Astrocyte (in vitro differentiated cells and primary cell): ENCODE data around the gene AKNAD1. TPM values are rescaled to one million over a fixed set of nuclear protein-coding genes. Genes with fewer than 3 reads are reported as not detected.

ENCODE experiments used
- DNase-seq: peaks from one replicate; pipeline ENCODE4 v3.0.0-alpha.2; 2010; ENCODE audit warnings: low read depth
- FAIRE-seq: peaks from 2 replicates; lab custom pipeline; 2011; peaks lifted over from hg19 to GRCh38; lab: Jason Lieb, UNC
- H2AFZ ChIP-seq: 2 replicates; pipeline ENCODE4 v1.6.0; 2012; ENCODE audit warnings: low read depth, low read length, inconsistent platforms
- H3K27ac ChIP-seq: 2 replicates; pipeline ENCODE4 v1.5.1; 2011; ENCODE audit warnings: low read depth, low read length, inconsistent platforms
- H3K27me3 ChIP-seq: 2 replicates; pipeline ENCODE4 v1.6.0; 2011; ENCODE audit warnings: low read length, inconsistent platforms; ENCODE audit not compliant: insufficient read depth
- H3K36me3 ChIP-seq: 2 replicates; pipeline ENCODE4 v1.5.1; 2011; ENCODE audit warnings: low read length, inconsistent platforms; ENCODE audit not compliant: insufficient read depth
- H3K4me1 ChIP-seq: 2 replicates; pipeline ENCODE4 v1.5.1; 2011; ENCODE audit warnings: low read length, inconsistent platforms; ENCODE audit not compliant: insufficient read depth
- H3K4me2 ChIP-seq: 2 replicates; pipeline ENCODE4 v1.6.0; 2012; ENCODE audit warnings: low read length, inconsistent platforms
- H3K4me3 ChIP-seq: 2 replicates; pipeline ENCODE4 v1.5.1; 2011; ENCODE audit warnings: low read depth, mild to moderate bottlenecking, low read length, inconsistent platforms; ENCODE audit not compliant: insufficient read depth
- H3K79me2 ChIP-seq: 2 replicates; pipeline ENCODE4 v1.6.0; 2012; ENCODE audit warnings: mild to moderate bottlenecking, low read length, inconsistent platforms; ENCODE audit not compliant: insufficient read depth
- H3K9ac ChIP-seq: 2 replicates; pipeline ENCODE4 v1.6.0; 2012; ENCODE audit warnings: mild to moderate bottlenecking, low read length, inconsistent platforms
- H3K9me3 ChIP-seq: 2 replicates; pipeline ENCODE4 v1.5.1; 2012; ENCODE audit warnings: low read depth, mild to moderate bottlenecking, low read length, inconsistent platforms; ENCODE audit not compliant: insufficient read depth
- H4K20me1 ChIP-seq: 2 replicates; pipeline ENCODE4 v1.6.0; 2012; ENCODE audit warnings: low read length, inconsistent platforms; ENCODE audit not compliant: insufficient read depth
- H3K27ac Mint-ChIP-seq: one replicate; pipeline ENCODE4 v1.8.0; 2021; ENCODE audit warnings: mild to moderate bottlenecking, mixed read lengths; ENCODE audit not compliant: unreplicated experiment
- H3K27me3 Mint-ChIP-seq: one replicate; pipeline ENCODE4 v1.8.0; 2021; ENCODE audit warnings: low read depth, mixed read lengths; ENCODE audit not compliant: unreplicated experiment
- H3K36me3 Mint-ChIP-seq: one replicate; pipeline ENCODE4 v1.8.0; 2021; ENCODE audit warnings: low read depth, mixed read lengths; ENCODE audit not compliant: unreplicated experiment
- H3K4me1 Mint-ChIP-seq: one replicate; pipeline ENCODE4 v1.8.0; 2021; ENCODE audit warnings: low read depth, mixed read lengths; ENCODE audit not compliant: unreplicated experiment
- H3K4me3 Mint-ChIP-seq: one replicate; pipeline ENCODE4 v1.8.0; 2021; ENCODE audit warnings: mild to moderate bottlenecking, moderate library complexity, mixed read lengths; ENCODE audit not compliant: unreplicated experiment
- H3K9me3 Mint-ChIP-seq: one replicate; pipeline ENCODE4 v1.8.0; 2021; ENCODE audit warnings: mild to moderate bottlenecking, mixed read lengths; ENCODE audit not compliant: unreplicated experiment
- CTCF ChIP-seq: IDR thresholded peaks from 2 replicates; pipeline ENCODE4 v1.5.1; 2011; ENCODE audit warnings: low read depth, mild to moderate bottlenecking, inconsistent platforms, low read length, moderate library complexity; ENCODE audit not compliant: insufficient read depth
- EZH2 ChIP-seq: IDR thresholded peaks from 2 replicates; pipeline ENCODE4 v1.6.1; 2012; ENCODE audit warnings: mild to moderate bottlenecking, low read length, inconsistent platforms; ENCODE audit not compliant: insufficient read depth
- total RNA-seq: library from RNA; stranded (reverse); gene quantifications from 2 replicates; pipeline ENCODE4 v1.2.1, GENCODE V29; 2021

Gene AKNAD1
- total RNA-seq, 1 donor from 2014 or later, result not detected

DNA sequence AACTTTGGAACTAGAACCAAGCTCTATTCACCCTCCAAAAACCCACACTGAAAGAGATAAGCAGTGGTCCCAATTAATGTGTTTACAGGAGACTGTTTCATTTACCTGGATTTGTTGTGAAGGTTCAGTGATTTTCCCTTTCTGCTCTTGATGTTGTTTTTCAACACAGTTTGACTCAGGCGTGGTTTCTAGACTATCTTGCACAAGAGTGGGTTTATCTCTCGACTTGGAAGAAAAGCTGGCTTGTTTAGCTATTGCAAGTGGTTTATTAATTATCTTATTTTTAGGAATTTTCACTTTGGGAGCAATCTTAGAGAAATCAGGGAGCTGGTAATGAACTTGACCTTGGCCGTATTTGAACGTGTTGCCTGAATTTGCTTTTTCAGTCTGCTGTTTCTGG is 5.3 kb downstream of the AKNAD1 start:
- no peaks in the 10 kb centered on the region for H3K27me3 ChIP-seq
- no peaks in the 10 kb centered on the region for H3K36me3 ChIP-seq
- H3K9me3 ChIP-seq, result no peaks in the 10 kb centered on the region
- H3K4me1 ChIP-seq, result no peaks in the 10 kb centered on the region
- Mint-ChIP-seq H3K36me3 (no peaks in the 10 kb centered on the region), H3K4me3 (no peak overlapping the region), H3K27me3 (peaks cover 29% of the 10 kb centered on the region), H3K27ac (no peak overlapping the region), H3K4me1 (no peaks in the 10 kb centered on the region), H3K9me3 (no peaks in the 10 kb centered on the region)
- DNase-seq (no peak), FAIRE-seq (no peak)
- H3K4me3 ChIP-seq, result no peak overlapping the region
- no peak overlapping the region for H2AFZ ChIP-seq
- H3K4me2 ChIP-seq, result no peak overlapping the region
- H4K20me1 ChIP-seq, result no peaks in the 10 kb centered on the region
- H3K9ac ChIP-seq, result no peak overlapping the region
- no peak overlapping the region for H3K27ac ChIP-seq
- no peak for TF ChIP-seq EZH2
- no peaks in the 10 kb centered on the region for H3K79me2 ChIP-seq

DNA sequence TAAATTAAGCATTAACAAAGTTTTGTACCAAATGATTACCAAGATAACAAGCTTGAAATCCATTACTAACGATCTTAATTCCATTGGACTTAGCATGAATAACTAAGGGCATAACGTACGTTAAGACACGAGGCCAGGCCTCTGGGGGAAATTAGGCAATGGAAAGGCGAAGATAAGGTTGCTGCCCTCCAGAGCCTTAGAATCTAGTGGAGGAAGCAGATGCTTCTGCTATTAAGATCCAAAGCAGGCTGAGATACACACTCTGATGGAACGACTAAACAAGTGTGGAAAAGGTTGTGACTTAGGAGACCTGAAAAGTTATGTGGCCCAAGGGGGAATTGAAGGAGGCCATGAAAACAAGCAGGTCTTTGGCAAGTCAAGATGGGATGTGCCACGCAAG is 6.0 kb downstream of the AKNAD1 start:
- H3K9me3 ChIP-seq, result no peaks in the 10 kb centered on the region
- no peak overlapping the region for H2AFZ ChIP-seq
- H3K4me3 ChIP-seq, result no peak overlapping the region
- no peak overlapping the region for H3K9ac ChIP-seq
- Mint-ChIP-seq H3K27me3 (peaks cover 34% of the 10 kb centered on the region), H3K4me1 (no peaks in the 10 kb centered on the region), H3K9me3 (no peaks in the 10 kb centered on the region), H3K4me3 (no peak overlapping the region), H3K36me3 (no peaks in the 10 kb centered on the region), H3K27ac (no peak overlapping the region)
- no peaks in the 10 kb centered on the region for H3K27me3 ChIP-seq
- DNase-seq (no peak), FAIRE-seq (no peak)
- no peaks in the 10 kb centered on the region for H3K4me1 ChIP-seq
- H3K79me2 ChIP-seq, result no peaks in the 10 kb centered on the region
- no peaks in the 10 kb centered on the region for H3K36me3 ChIP-seq
- H3K4me2 ChIP-seq, result no peak overlapping the region
- TF ChIP-seq CTCF (no peak), EZH2 (no peak)
- H4K20me1 ChIP-seq, result no peaks in the 10 kb centered on the region
- no peak overlapping the region for H3K27ac ChIP-seq

- no peak for FAIRE-seq
Observed at GRCh38 chr1:108848806-108849205, 8.1 kb downstream of the AKNAD1 start.

More at GRCh38 chr1:108848806-108849205, 8.1 kb downstream of the AKNAD1 start:
- no peak overlapping the region for H3K9ac ChIP-seq
- H3K36me3 ChIP-seq, result no peaks in the 10 kb centered on the region
- H4K20me1 ChIP-seq, result no peaks in the 10 kb centered on the region
- Mint-ChIP-seq H3K27ac (no peak overlapping the region), H3K4me3 (no peak overlapping the region), H3K9me3 (no peaks in the 10 kb centered on the region), H3K27me3 (peaks cover 43% of the 10 kb centered on the region), H3K36me3 (no peaks in the 10 kb centered on the region), H3K4me1 (no peaks in the 10 kb centered on the region)
- no peaks in the 10 kb centered on the region for H3K79me2 ChIP-seq
- H3K27ac ChIP-seq, result no peak overlapping the region
- no peaks in the 10 kb centered on the region for H3K9me3 ChIP-seq
- no peak for DNase-seq
- H3K4me2 ChIP-seq, result no peak overlapping the region
- TF ChIP-seq CTCF (no peak), EZH2 (no peak)
- no peak overlapping the region for H2AFZ ChIP-seq
- no peaks in the 10 kb centered on the region for H3K4me1 ChIP-seq
- H3K27me3 ChIP-seq, result no peaks in the 10 kb centered on the region
- no peak overlapping the region for H3K4me3 ChIP-seq
